GM19025 (cell line): Measurements from ENCODE around the gene EPB41.

Source experiments
- ATAC-seq: cut with Tn5 transposase; IDR thresholded peaks from one replicate; pipeline ENCODE4 v1.9.1; 2021; ENCODE audit warnings: mild to moderate bottlenecking, low read depth, moderate library complexity; ENCODE audit not compliant: unreplicated experiment

The EPB41 gene

GRCh38 chr1:28890435-28890834 lies 23.9 kb upstream of the EPB41 start:
- no peak for ATAC-seq

- no peak for ATAC-seq
Observed at GRCh38 chr1:28890836-28891235, 23.5 kb upstream of the EPB41 start.

GRCh38 chr1:28891256-28891655 lies 23.1 kb upstream of the EPB41 start:
- ATAC-seq = no peak

- no peak for ATAC-seq
Observed at GRCh38 chr1:28893403-28894102, 20.8 kb upstream of the EPB41 start.

- no peak for ATAC-seq
Observed at GRCh38 chr1:28894785-28895184, 19.6 kb upstream of the EPB41 start.

- no peak for ATAC-seq
Observed at GRCh38 chr1:28895896-28896608, 18.3 kb upstream of the EPB41 start.

GRCh38 chr1:28896609-28896986 lies 17.8 kb upstream of the EPB41 start:
- no peak for ATAC-seq

- no peak for ATAC-seq
Observed at GRCh38 chr1:28897789-28898188, 16.6 kb upstream of the EPB41 start.

- no peak for ATAC-seq
Observed at GRCh38 chr1:28898405-28898881, 15.9 kb upstream of the EPB41 start.

GRCh38 chr1:28899267-28899666 lies 15.1 kb upstream of the EPB41 start:
- ATAC-seq = no peak

- ATAC-seq = no peak
Observed at GRCh38 chr1:28900562-28900961, 13.8 kb upstream of the EPB41 start.

- ATAC-seq = no peak
Observed at GRCh38 chr1:28902738-28903137, 11.6 kb upstream of the EPB41 start.

- ATAC-seq = no peak
Observed at GRCh38 chr1:28905921-28906666, 8.3 kb upstream of the EPB41 start.

GRCh38 chr1:28909198-28909597 lies 5.2 kb upstream of the EPB41 start:
- no peak for ATAC-seq

GRCh38 chr1:28910379-28911115 lies 3.8 kb upstream of the EPB41 start:
- ATAC-seq = no peak

- ATAC-seq = no peak
Observed at GRCh38 chr1:28913786-28914227, 562 bp upstream of the EPB41 start.

- ATAC-seq = no peak
Observed at GRCh38 chr1:28915031-28915895, 894 bp downstream of the EPB41 start.

GRCh38 chr1:28917757-28918118 lies 3.4 kb downstream of the EPB41 start:
- no peak for ATAC-seq

GRCh38 chr1:28921286-28921869 lies 7.0 kb downstream of the EPB41 start:
- ATAC-seq = no peak
